Measurements from ENCODE around the gene SIMC1. TPM values are rescaled to one million over a fixed set of nuclear protein-coding genes. Genes with fewer than 3 reads are reported as not detected.
"Not testable (repeated sequence)": the region's sequence is repeated elsewhere in the genome, so short reads cannot be mapped to it uniquely, and the experiment has no call there.

SIMC1 gene
- total and polyA plus RNA-seq, 7 donors: 2.0 to 17.0 (median 7.6) TPM

- H3K27me3 ChIP-seq (ENCODE audit: insufficient read depth in 3 of 3, low read length in 2 of 3); DNase-seq; H3K9me3 ChIP-seq; H3K4me3 ChIP-seq; intact Hi-C loops (cut with DNase I); H3K27ac ChIP-seq; H3K4me1 ChIP-seq; H3K36me3 ChIP-seq (ENCODE audit: insufficient read depth in 1 of 2, low read depth in 1 of 2): not testable (repeated sequence)
- WGBS, 3 donors: 77 to 94% (median 89%) methylated on average over 8 of the region's 8 CpGs
- ATAC-seq: peak in 2 of 4 donors; percentile 31 to 56
Measured at GRCh38 chr5:176253370-176254065, 15.3 kb downstream of the SIMC1 start.

- H3K4me1 ChIP-seq; H3K36me3 ChIP-seq (ENCODE audit: insufficient read depth in 1 of 2, low read depth in 1 of 2); DNase-seq; H3K27ac ChIP-seq; intact Hi-C loops (cut with DNase I); H3K9me3 ChIP-seq; H3K4me3 ChIP-seq; H3K27me3 ChIP-seq (ENCODE audit: insufficient read depth in 3 of 3, low read length in 2 of 3): not testable (repeated sequence)
- ATAC-seq: peak in 2 of 4 donors; percentile 31 to 77
- WGBS, 3 donors: 4 to 37% (median 23%) methylated on average over 2 of the region's 2 CpGs
Measured at GRCh38 chr5:176254066-176254393, 15.8 kb downstream of the SIMC1 start.

GRCh38 chr5:176257871-176258505 is 19.8 kb downstream of the SIMC1 start:
- 95 to 97% (median 96%) methylated on average over 5 of the region's 5 CpGs for WGBS, 3 donors
- intact Hi-C loops (cut with DNase I); H3K4me3 ChIP-seq; DNase-seq; H3K4me1 ChIP-seq; H3K27me3 ChIP-seq (ENCODE audit: insufficient read depth in 3 of 3, low read length in 2 of 3); H3K9me3 ChIP-seq; H3K36me3 ChIP-seq (ENCODE audit: insufficient read depth in 1 of 2, low read depth in 1 of 2); H3K27ac ChIP-seq; ATAC-seq: not testable (repeated sequence)

GRCh38 chr5:176260682-176261081 is 22.5 kb downstream of the SIMC1 start:
- H3K9me3 ChIP-seq; DNase-seq; ATAC-seq; H3K4me3 ChIP-seq; H3K27ac ChIP-seq; H3K27me3 ChIP-seq (ENCODE audit: insufficient read depth in 3 of 3, low read length in 2 of 3); intact Hi-C loops (cut with DNase I); H3K4me1 ChIP-seq; H3K36me3 ChIP-seq (ENCODE audit: insufficient read depth in 1 of 2, low read depth in 1 of 2): not testable (repeated sequence)
- 93 to 99% (median 97%) methylated on average over 4 to 5 of the region's 5 CpGs for WGBS, 3 donors

GRCh38 chr5:176266448-176266847 is 28.2 kb downstream of the SIMC1 start:
- DNase-seq; intact Hi-C loops (cut with DNase I); H3K4me3 ChIP-seq; ATAC-seq; H3K9me3 ChIP-seq; H3K27me3 ChIP-seq (ENCODE audit: insufficient read depth in 3 of 3, low read length in 2 of 3); H3K4me1 ChIP-seq; H3K27ac ChIP-seq; H3K36me3 ChIP-seq (ENCODE audit: insufficient read depth in 1 of 2, low read depth in 1 of 2): not testable (repeated sequence)
- no CpG with 5 or more reads among the region's 1 CpG for WGBS, 3 donors

- H3K27me3 ChIP-seq (ENCODE audit: insufficient read depth in 3 of 3, low read length in 2 of 3); H3K4me1 ChIP-seq; ATAC-seq; H3K4me3 ChIP-seq; DNase-seq; intact Hi-C loops (cut with DNase I); H3K27ac ChIP-seq; H3K9me3 ChIP-seq; H3K36me3 ChIP-seq (ENCODE audit: insufficient read depth in 1 of 2, low read depth in 1 of 2): not testable (repeated sequence)
Measured at GRCh38 chr5:176289018-176289417, 50.8 kb downstream of the SIMC1 start.

- H3K4me3 ChIP-seq; ATAC-seq; H3K9me3 ChIP-seq; intact Hi-C loops (cut with DNase I); H3K27me3 ChIP-seq (ENCODE audit: insufficient read depth in 3 of 3, low read length in 2 of 3); H3K36me3 ChIP-seq (ENCODE audit: insufficient read depth in 1 of 2, low read depth in 1 of 2); H3K4me1 ChIP-seq; H3K27ac ChIP-seq; DNase-seq: not testable (repeated sequence)
- WGBS, 3 donors: 84 to 97% (median 89%) methylated on average over 11 to 14 of the region's 14 CpGs
Measured at GRCh38 chr5:176290057-176290840, 52.0 kb downstream of the SIMC1 start.

GRCh38 chr5:176305356-176305755 is 67.1 kb downstream of the SIMC1 start:
- intact Hi-C loops (cut with DNase I); DNase-seq: not testable (repeated sequence)
- 95% methylated on average over 8 to 16 of the region's 31 CpGs for WGBS, 3 donors

More at GRCh38 chr5:176305356-176305755, 67.1 kb downstream of the SIMC1 start:
- H3K27me3 ChIP-seq (ENCODE audit: insufficient read depth in 3 of 3, low read length in 2 of 3); H3K9me3 ChIP-seq; H3K27ac ChIP-seq; H3K4me1 ChIP-seq; H3K4me3 ChIP-seq; ATAC-seq: not testable (repeated sequence)
- peaks cover 0 to 16% of the 10 kb centered on the region in 2 donors for H3K36me3 ChIP-seq (ENCODE audit: insufficient read depth in 1 of 2, low read depth in 1 of 2)
